HCT116 (cell line): ENCODE data around the gene PPP4R3A.

Experiments used
- CTCF ChIP-seq, 3 experiments: fragments of 200-600 bp in 1 of 3; sonication (generic) in 1 of 3; IDR thresholded peaks in 2 of 3; conservative IDR thresholded peaks in 1 of 3; 2 replicates each; pipeline ENCODE4 v1.5.1; 2012 to 2017; ENCODE audit warnings: low read depth in 2 of 3, low read length in 2 of 3, antibody characterized with exemption in 1 of 3, borderline replicate concordance in 1 of 3, control low read depth in 1 of 3, mild to moderate bottlenecking in 1 of 3, mixed read lengths in 1 of 3, mixed run types in 1 of 3, moderate library complexity in 1 of 3; ENCODE audit not compliant: insufficient read depth in 1 of 3
- EZH2 ChIP-seq: fragments of 200-600 bp; sonication (generic); IDR thresholded peaks from 2 replicates; pipeline ENCODE4 v1.6.1; 2017; ENCODE audit warnings: antibody characterized with exemption, mixed run types
- EZH2phosphoT487 ChIP-seq: fragments of 200-600 bp; IDR thresholded peaks from 2 replicates; pipeline ENCODE4 v1.6.1; 2018; ENCODE audit warnings: antibody characterized with exemption, borderline replicate concordance
- JUND ChIP-seq: IDR thresholded peaks from 2 replicates; pipeline ENCODE4 v1.6.1; 2012
- POLR2AphosphoS5 ChIP-seq: IDR thresholded peaks from 2 replicates; pipeline ENCODE4 v1.6.1; 2011; ENCODE audit warnings: mild to moderate bottlenecking, low read depth, low read length, moderate library complexity
- RAD21 ChIP-seq: IDR thresholded peaks from 2 replicates; pipeline ENCODE4 v1.6.1; 2012; ENCODE audit warnings: low read depth, mild to moderate bottlenecking
- SIN3A ChIP-seq: IDR thresholded peaks from 2 replicates; pipeline ENCODE4 v1.6.1; 2012; ENCODE audit warnings: low read depth
- ZNF274 ChIP-seq: fragments of 200-500 bp; sonication (Bioruptor generic); IDR thresholded peaks from 2 replicates; pipeline ENCODE4 v1.6.1; 2014; ENCODE audit warnings: mild to moderate bottlenecking, low read depth, low read length, inconsistent platforms

GRCh38 chr14:91464615-91465205, 45.4 kb downstream of the PPP4R3A start:
- TF ChIP-seq CTCF (IDR thresholded peaks at IDR 0.05 in 2 of 3, conservative IDR thresholded peaks at IDR 0.05 in 1 of 3; ENCODE audit: borderline replicate concordance in 1 of 3, insufficient read depth in 1 of 3, low read depth in 2 of 3, low read length in 2 of 3) (no peak), POLR2AphosphoS5 (no peak), EZH2 (no peak), RAD21 (no peak), SIN3A (no peak), EZH2phosphoT487 (no peak), JUND (no peak), ZNF274 (no peak)
